NCI-H510A (cell line): Measurements from ENCODE around the gene MBTPS1.

ENCODE experiments used
- DNase-seq: peaks from one replicate; lab custom pipeline; 2025; lab: John Stamatoyannopoulos, UW

Gene MBTPS1

GRCh38 chr16:84034516-84034915 lies 82.2 kb downstream of the MBTPS1 start:
- DNase-seq: no peak

- no peak for DNase-seq
Observed at GRCh38 chr16:84033251-84034195, 83.2 kb downstream of the MBTPS1 start.

- DNase-seq: no peak
Observed at GRCh38 chr16:84032458-84033178, 84.1 kb downstream of the MBTPS1 start.

- DNase-seq: no peak
Observed at GRCh38 chr16:84031556-84031955, 85.2 kb downstream of the MBTPS1 start.

GRCh38 chr16:84029297-84030047 lies 87.3 kb downstream of the MBTPS1 start:
- DNase-seq: no peak

- DNase-seq: no peak
Observed at GRCh38 chr16:84027625-84028024, 89.1 kb downstream of the MBTPS1 start.

GRCh38 chr16:84026606-84027005 lies 90.1 kb downstream of the MBTPS1 start:
- no peak for DNase-seq

- no peak for DNase-seq
Observed at GRCh38 chr16:84024854-84025253, 91.9 kb downstream of the MBTPS1 start.

- no peak for DNase-seq
Observed at GRCh38 chr16:84022644-84023043, 94.1 kb downstream of the MBTPS1 start.

- no peak for DNase-seq
Observed at GRCh38 chr16:84021488-84021887, 95.3 kb downstream of the MBTPS1 start.

- DNase-seq: no peak
Observed at GRCh38 chr16:84020353-84020752, 96.4 kb downstream of the MBTPS1 start.

- DNase-seq: no peak
Observed at GRCh38 chr16:84018710-84019109, 98.0 kb downstream of the MBTPS1 start.

GRCh38 chr16:84016477-84016876 lies 100.3 kb downstream of the MBTPS1 start:
- DNase-seq: no peak

- DNase-seq: no peak
Observed at GRCh38 chr16:84015399-84015798, 101.3 kb downstream of the MBTPS1 start.

- no peak for DNase-seq
Observed at GRCh38 chr16:84014570-84015327, 102.0 kb downstream of the MBTPS1 start.

GRCh38 chr16:84013787-84014569 lies 102.8 kb downstream of the MBTPS1 start:
- no peak for DNase-seq

GRCh38 chr16:84009282-84009681 lies 107.5 kb downstream of the MBTPS1 start:
- no peak for DNase-seq

- DNase-seq: no peak
Observed at GRCh38 chr16:84007965-84008364, 108.8 kb downstream of the MBTPS1 start.

GRCh38 chr16:84007520-84007919 lies 109.2 kb downstream of the MBTPS1 start:
- no peak for DNase-seq

- DNase-seq: no peak
Observed at GRCh38 chr16:84005391-84005790, 111.4 kb downstream of the MBTPS1 start.

GRCh38 chr16:84004442-84004841 lies 112.3 kb downstream of the MBTPS1 start:
- DNase-seq: no peak
